K562 (cell line): Measurements from ENCODE around the gene PRTFDC1. TPM values are rescaled to one million over a fixed set of nuclear protein-coding genes. Genes with fewer than 3 reads are reported as not detected.

Experiments
- CREB3L1 ChIP-seq: fragments of 450-650 bp; IDR thresholded peaks from 2 replicates; pipeline ENCODE4 v1.6.1; 2014; ENCODE audit warnings: low read depth, mild to moderate bottlenecking, moderate library complexity, borderline replicate concordance
- ELF4 ChIP-seq: fragments of 450-650 bp; formaldehyde crosslinking; IDR thresholded peaks from 2 replicates; pipeline ENCODE4 v1.4.0; 2022; ENCODE audit warnings: missing genetic modification characterization
- HIVEP1 ChIP-seq: fragments of 250-450 bp; sonication (Bioruptor Pico); IDR thresholded peaks from 2 replicates; pipeline ENCODE4 v1.4.0; 2020; ENCODE audit warnings: mild to moderate bottlenecking
- HOXB6 ChIP-seq: fragments of 250-450 bp; sonication (Bioruptor Pico); IDR thresholded peaks from 2 replicates; pipeline ENCODE4 v1.5.1; 2022; ENCODE audit warnings: mild to moderate bottlenecking, borderline replicate concordance
- MTA1 ChIP-seq: fragments of 450-650 bp; IDR thresholded peaks from 2 replicates; pipeline ENCODE4 v1.6.1; 2017; ENCODE audit warnings: borderline replicate concordance
- PTTG1 ChIP-seq: fragments of 450-650 bp; IDR thresholded peaks from 2 replicates; pipeline ENCODE4 v1.6.1; 2016; ENCODE audit warnings: low read depth, mild to moderate bottlenecking, missing genetic modification characterization, missing compliant biosample characterization
- RBBP5 ChIP-seq: fragments of 200-600 bp; sonication (generic); IDR thresholded peaks from 2 replicates; pipeline ENCODE4 v1.6.1; 2012; ENCODE audit warnings: borderline replicate concordance, mild to moderate bottlenecking, low read length, control low read depth, inconsistent platforms; ENCODE audit not compliant: insufficient read depth, poor library complexity, severe bottlenecking
- SP2 ChIP-seq: IDR thresholded peaks from 2 replicates; pipeline ENCODE4 v1.6.1; 2011; ENCODE audit warnings: mild to moderate bottlenecking, low read depth, low read length, moderate library complexity; ENCODE audit not compliant: poor library complexity, severe bottlenecking; ENCODE audit errors: extremely low read depth
- THRB ChIP-seq: fragments of 450-650 bp; formaldehyde crosslinking; conservative IDR thresholded peaks from 2 replicates; pipeline ENCODE4 v1.4.0; 2022; ENCODE audit warnings: mild to moderate bottlenecking, missing genetic modification characterization
- TRIM28 ChIP-seq: fragments of 450-650 bp; IDR thresholded peaks from 2 replicates; pipeline ENCODE4 v1.6.1; 2017
- ZKSCAN8 ChIP-seq: fragments of 200-800 bp; sonication (Bioruptor generic); IDR thresholded peaks from 2 replicates; pipeline ENCODE4 v1.6.1; 2016; ENCODE audit warnings: missing genetic modification characterization, missing compliant biosample characterization
- ZNF184 ChIP-seq: sonication (generic); formaldehyde crosslinking; IDR thresholded peaks from 2 replicates; pipeline ENCODE4 v1.5.0; 2020; ENCODE audit warnings: missing genetic modification reagents
- ZNF592 ChIP-seq: fragments of 450-650 bp; IDR thresholded peaks from 2 replicates; pipeline ENCODE4 v1.6.1; 2017; ENCODE audit warnings: antibody characterized with exemption, mild to moderate bottlenecking
- ZNF609 ChIP-seq: sonication (generic); formaldehyde crosslinking; IDR thresholded peaks from 2 replicates; pipeline ENCODE4 v1.8.1; 2023; ENCODE audit warnings: missing genetic modification reagents, mild to moderate bottlenecking, borderline replicate concordance
- ZNF830 ChIP-seq: fragments of 250-450 bp; sonication (Bioruptor Pico); IDR thresholded peaks from 2 replicates; pipeline ENCODE4 v1.5.0; 2021; ENCODE audit warnings: mild to moderate bottlenecking
- polyA plus RNA-seq, 8 experiments: library from polyadenylated mRNA; depleted of rRNA in 4 of 8; stranded (reverse) in 5 of 8; unstranded in 3 of 8; fragments of >200 nt; fragmentation: Nextera tagmentation in 2 of 8; fragmentation: Illumina TruSeq in 1 of 8; extraction: Ambion mirVana in 2 of 8; extraction: Trizol in 1 of 8; gene quantifications; 2 replicates each; pipeline versions ENCODE4 v1.2.1 to v1.2.3, GENCODE V29; 2011 to 2014; ENCODE audit warnings: inconsistent platforms in 1 of 8, missing spikeins in 1 of 8
- total RNA-seq, 7 experiments: library from RNA; depleted of rRNA in 6 of 7; stranded (reverse); fragments of >200 nt in 6 of 7; fragmentation: Illumina TruSeq in 2 of 7; extraction: Trizol in 2 of 7; gene quantifications; 2 replicates each; pipeline versions ENCODE4 v1.2.1 to v1.2.3, GENCODE V29; 2011 to 2021; ENCODE audit warnings: low replicate concordance in 1 of 7

The PRTFDC1 gene
- total and polyA plus RNA-seq, 9 of the 15 experiments (the other 6 are each of a cell fraction or from before 2014, with no cell fraction given): 7.0 to 27.6 (median 10.0) TPM

- no peak; the same call in 1 of the 2 replicates for TF ChIP-seq ZNF592
- TF ChIP-seq ZNF609 (CRISPR knock-in tag): no peak
- TF ChIP-seq HIVEP1 (CRISPR knock-in tag): no peak
- peak; percentile 21; the same call in 1 of the 2 replicates for TF ChIP-seq TRIM28
- no peak for TF ChIP-seq ELF4 (CRISPR knock-in tag)
- TF ChIP-seq ZKSCAN8 (CRISPR knock-in tag): no peak
- TF ChIP-seq THRB (CRISPR knock-in tag): no peak
- no peak for TF ChIP-seq RBBP5
- peak; percentile 41; the same call in 1 of the 2 replicates for TF ChIP-seq CREB3L1
- TF ChIP-seq PTTG1 (tag): no peak
- TF ChIP-seq ZNF184 (CRISPR knock-in tag): no peak
- no peak for TF ChIP-seq SP2
- no peak for TF ChIP-seq HOXB6
- TF ChIP-seq ZNF830 (CRISPR knock-in tag): no peak
- no peak; the same call in 1 of the 2 replicates for TF ChIP-seq MTA1
These were observed 50.6 kb downstream of the PRTFDC1 start (continued) for GRCh38 chr10:24901686-24902399.
